Mesangial cell (primary cell): ENCODE results near the gene REEP1. TPM values are rescaled to one million over a fixed set of nuclear protein-coding genes. Genes with fewer than 3 reads are reported as not detected.

Experiments
- total RNA-seq: library from RNA; depleted of rRNA; stranded (reverse); fragments of >200 nt; gene quantifications from 2 replicates; pipeline ENCODE4 v1.2.3, GENCODE V29; 2015

Gene REEP1
- total RNA-seq: 0.51 and 2.6 TPM in 2 replicates

GRCh38 chr2:86337244-86337835 is at the start of gene REEP1:
REEP1 (minus strand) TSS chr2:86337626; CDS start chr2:86337510, 116 bp downstream.

GRCh38 chr2:86195055-86195807 is 142.2 kb downstream of the REEP1 start, which contains the start of gene IMMT:
IMMT (minus strand) TSS chr2:86195462; CDS start chr2:86195382, 80 bp downstream.

Other genes with a start within 250 kb of the REEP1 start
- gene POLR1A, start 231.7 kb downstream of the REEP1 start, total RNA-seq: 16.9 and 17.6 TPM in 2 replicates
- 38.5 and 42.9 TPM in 2 replicates for gene PTCD3, start 231.4 kb downstream of the REEP1 start, total RNA-seq
- gene IMMT, start 142.2 kb downstream of the REEP1 start, total RNA-seq: 46.0 and 62.1 TPM in 2 replicates
- 16.7 and 42.2 TPM in 2 replicates for gene MRPL35, start 138.2 kb downstream of the REEP1 start, total RNA-seq
- 8.1 and 13.6 TPM in 2 replicates for gene KDM3A, start 103.7 kb upstream of the REEP1 start, total RNA-seq
- gene CHMP3, start 225.8 kb upstream of the REEP1 start, total RNA-seq: 28.2 and 36.3 TPM in 2 replicates